ENCODE data around the gene CRK. TPM values are rescaled to one million over a fixed set of nuclear protein-coding genes. Genes with fewer than 3 reads are reported as not detected.
"Not testable (repeated sequence)": the region's sequence is repeated elsewhere in the genome, so short reads cannot be mapped to it uniquely, and the experiment has no call there.

Gene CRK
- total RNA-seq, 1 donor from 2014 or later = 83.5 TPM

DNA sequence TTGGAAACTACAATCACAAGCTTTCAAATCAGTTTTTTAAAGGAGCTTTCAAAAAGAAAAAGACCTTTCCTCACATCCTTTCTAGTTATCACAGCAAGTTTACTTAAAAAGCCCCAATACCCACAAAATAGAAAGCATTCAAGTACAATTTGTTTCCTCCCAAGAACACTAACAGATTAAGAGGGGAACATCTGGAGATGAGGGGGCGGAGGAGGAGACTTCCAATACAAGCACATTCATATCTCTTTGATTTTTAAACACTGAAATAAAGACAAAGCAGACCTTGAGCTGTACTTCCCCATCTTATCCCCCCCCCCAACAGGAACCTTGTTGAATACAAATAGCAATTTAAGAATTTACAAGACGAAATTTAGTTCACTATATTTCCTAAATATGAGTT, 58.0 kb downstream of the CRK start:
- Histone ChIP-seq H3K36me3 (ENCODE audit: insufficient read depth, low read length) (no peaks in the 10 kb centered on the region), H2AFZ (ENCODE audit: low read depth, low read length) (no peak overlapping the region), H3K79me2 (ENCODE audit: insufficient read depth, low read length) (peaks cover 70% of the 10 kb centered on the region), H3K9me3 (ENCODE audit: insufficient read depth, low read depth, low read length) (no peaks in the 10 kb centered on the region), H3K27me3 (ENCODE audit: insufficient read depth, low read length) (no peaks in the 10 kb centered on the region), H3K4me1 (ENCODE audit: insufficient read depth, low read length) (peaks cover 19% of the 10 kb centered on the region), H4K20me1 (ENCODE audit: insufficient read depth, low read length) (peaks cover 65% of the 10 kb centered on the region), H3K4me2 (ENCODE audit: low read length) (peak overlapping the region; percentile 94), H3K27ac (ENCODE audit: low read depth, low read length) (peak overlapping the region; percentile 100), H3K4me3 (ENCODE audit: insufficient read depth, low read depth, low read length) (peak overlapping the region; percentile 100), H3K9ac (ENCODE audit: low read length) (peak overlapping the region; percentile 100)
- Mint-ChIP-seq H3K27me3 (ENCODE audit: low read depth, unreplicated experiment) (no peaks in the 10 kb centered on the region), H3K36me3 (ENCODE audit: low read depth, unreplicated experiment) (peaks cover 2% of the 10 kb centered on the region), H3K9me3 (ENCODE audit: unreplicated experiment) (no peaks in the 10 kb centered on the region), H3K4me3 (ENCODE audit: unreplicated experiment) (peak overlapping the region; percentile 98), H3K27ac (ENCODE audit: unreplicated experiment) (peak overlapping the region; percentile 98), H3K4me1 (ENCODE audit: low read depth, unreplicated experiment) (peaks cover 25% of the 10 kb centered on the region)
- DNase-seq (ENCODE audit: low read depth) (peak; percentile 30), FAIRE-seq (no peak)
- TF ChIP-seq, protein P1, sequence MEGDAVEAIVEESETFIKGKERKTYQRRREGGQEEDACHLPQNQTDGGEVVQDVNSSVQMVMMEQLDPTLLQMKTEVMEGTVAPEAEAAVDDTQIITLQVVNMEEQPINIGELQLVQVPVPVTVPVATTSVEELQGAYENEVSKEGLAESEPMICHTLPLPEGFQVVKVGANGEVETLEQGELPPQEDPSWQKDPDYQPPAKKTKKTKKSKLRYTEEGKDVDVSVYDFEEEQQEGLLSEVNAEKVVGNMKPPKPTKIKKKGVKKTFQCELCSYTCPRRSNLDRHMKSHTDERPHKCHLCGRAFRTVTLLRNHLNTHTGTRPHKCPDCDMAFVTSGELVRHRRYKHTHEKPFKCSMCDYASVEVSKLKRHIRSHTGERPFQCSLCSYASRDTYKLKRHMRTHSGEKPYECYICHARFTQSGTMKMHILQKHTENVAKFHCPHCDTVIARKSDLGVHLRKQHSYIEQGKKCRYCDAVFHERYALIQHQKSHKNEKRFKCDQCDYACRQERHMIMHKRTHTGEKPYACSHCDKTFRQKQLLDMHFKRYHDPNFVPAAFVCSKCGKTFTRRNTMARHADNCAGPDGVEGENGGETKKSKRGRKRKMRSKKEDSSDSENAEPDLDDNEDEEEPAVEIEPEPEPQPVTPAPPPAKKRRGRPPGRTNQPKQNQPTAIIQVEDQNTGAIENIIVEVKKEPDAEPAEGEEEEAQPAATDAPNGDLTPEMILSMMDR (IDR thresholded peaks at IDR 0.05; ENCODE audit: insufficient read depth, low read depth, low read length) = no peak
- TF ChIP-seq EZH2 (IDR thresholded peaks at IDR 0.05; ENCODE audit: insufficient read depth, low read length) = no peak

DNA sequence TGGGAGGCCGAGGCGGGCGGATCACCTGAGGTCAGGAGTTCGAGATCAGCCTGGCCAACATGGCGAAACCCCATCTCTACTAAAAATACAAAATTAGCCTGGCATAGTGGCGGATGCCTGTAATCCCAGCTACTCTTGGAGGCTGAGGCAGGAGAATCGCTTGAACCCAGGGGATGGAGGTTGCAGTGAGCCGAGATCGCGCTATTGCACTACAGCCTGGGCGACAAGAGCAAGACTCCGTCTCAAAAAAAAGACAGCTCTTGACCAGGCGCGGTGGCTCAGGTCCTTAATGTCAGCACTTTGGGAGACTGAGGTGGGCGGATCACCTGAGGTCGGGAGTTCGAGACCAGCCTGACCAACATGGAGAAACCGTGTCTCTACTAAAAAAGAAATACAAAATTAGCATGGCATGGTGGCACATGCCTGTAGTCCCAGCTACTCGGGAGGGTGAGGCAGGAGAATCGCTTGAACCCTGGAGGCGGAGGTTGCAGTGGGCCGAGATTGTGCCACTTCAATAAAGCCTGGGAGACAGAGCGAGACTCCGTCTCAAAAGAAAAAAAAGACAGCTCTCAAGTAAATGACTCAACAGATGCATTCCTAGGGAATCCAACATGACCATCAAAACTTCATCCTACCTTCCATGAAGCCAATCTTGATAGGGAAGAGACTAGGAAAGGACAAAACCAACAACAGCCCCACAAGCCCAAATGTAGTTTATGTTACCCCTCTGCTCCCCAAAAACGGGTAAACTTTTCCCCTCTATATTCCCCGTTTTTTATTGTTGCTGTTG, 60.0 kb downstream of the CRK start:
- Mint-ChIP-seq H3K4me1 (ENCODE audit: low read depth, unreplicated experiment) (peaks cover 35% of the 10 kb centered on the region), H3K27ac (ENCODE audit: unreplicated experiment) (peak overlapping the region; percentile 27), H3K4me3 (ENCODE audit: unreplicated experiment) (peak overlapping the region; percentile 47)
- not testable (repeated sequence) for H3K27me3 ChIP-seq (ENCODE audit: insufficient read depth, low read length); FAIRE-seq; H3K27me3 Mint-ChIP-seq (ENCODE audit: low read depth, unreplicated experiment); H3K27ac ChIP-seq (ENCODE audit: low read depth, low read length); H3K36me3 ChIP-seq (ENCODE audit: insufficient read depth, low read length); H3K36me3 Mint-ChIP-seq (ENCODE audit: low read depth, unreplicated experiment); H3K9me3 Mint-ChIP-seq (ENCODE audit: unreplicated experiment); DNase-seq (ENCODE audit: low read depth); H3K9me3 ChIP-seq (ENCODE audit: insufficient read depth, low read depth, low read length); H3K4me3 ChIP-seq (ENCODE audit: insufficient read depth, low read depth, low read length); H2AFZ ChIP-seq (ENCODE audit: low read depth, low read length); H3K9ac ChIP-seq (ENCODE audit: low read length)
- peaks cover 89% of the 10 kb centered on the region for H3K79me2 ChIP-seq (ENCODE audit: insufficient read depth, low read length)
- H3K4me1 ChIP-seq (ENCODE audit: insufficient read depth, low read length) = peaks cover 34% of the 10 kb centered on the region
- H4K20me1 ChIP-seq (ENCODE audit: insufficient read depth, low read length) = peaks cover 84% of the 10 kb centered on the region
- H3K4me2 ChIP-seq (ENCODE audit: low read length) = peak overlapping the region; percentile 94

DNA sequence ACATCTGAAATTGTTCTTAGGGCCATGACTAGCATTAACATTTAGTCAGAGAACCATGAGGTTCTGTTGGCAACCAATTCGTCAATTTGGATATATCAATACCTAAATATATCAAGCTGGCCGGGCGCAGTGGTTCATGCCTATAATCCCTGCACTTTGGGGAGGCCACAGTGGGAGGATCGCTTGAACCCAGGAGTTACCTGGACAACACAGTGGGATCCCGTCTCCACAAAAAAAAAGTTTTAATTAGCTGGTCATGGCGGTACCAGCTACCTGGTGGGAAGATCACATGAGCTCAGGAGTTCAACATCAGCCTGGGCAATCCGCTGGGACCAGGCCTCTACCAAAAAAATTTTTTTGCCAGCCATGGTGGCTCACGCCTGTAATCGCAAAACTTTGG, 64.5 kb downstream of the CRK start:
- peaks cover 100% of the 10 kb centered on the region for H3K79me2 ChIP-seq (ENCODE audit: insufficient read depth, low read length)
- H3K27me3 Mint-ChIP-seq (ENCODE audit: low read depth, unreplicated experiment) = no peaks in the 10 kb centered on the region
- H3K36me3 Mint-ChIP-seq (ENCODE audit: low read depth, unreplicated experiment) = peaks cover 3% of the 10 kb centered on the region
- H3K4me1 ChIP-seq (ENCODE audit: insufficient read depth, low read length) = peaks cover 30% of the 10 kb centered on the region
- H3K9ac ChIP-seq (ENCODE audit: low read length) = no peak overlapping the region
- H3K4me1 Mint-ChIP-seq (ENCODE audit: low read depth, unreplicated experiment) = peaks cover 43% of the 10 kb centered on the region
- no peaks in the 10 kb centered on the region for H3K27me3 ChIP-seq (ENCODE audit: insufficient read depth, low read length)
- H3K4me3 Mint-ChIP-seq (ENCODE audit: unreplicated experiment) = no peak overlapping the region
- peak overlapping the region; percentile 27 for H3K27ac Mint-ChIP-seq (ENCODE audit: unreplicated experiment)
- peaks cover 98% of the 10 kb centered on the region for H4K20me1 ChIP-seq (ENCODE audit: insufficient read depth, low read length)
- no peak overlapping the region for H3K4me3 ChIP-seq (ENCODE audit: insufficient read depth, low read depth, low read length)
- no peaks in the 10 kb centered on the region for H3K36me3 ChIP-seq (ENCODE audit: insufficient read depth, low read length)
- no peaks in the 10 kb centered on the region for H3K9me3 ChIP-seq (ENCODE audit: insufficient read depth, low read depth, low read length)
- peak overlapping the region; percentile 31 for H3K4me2 ChIP-seq (ENCODE audit: low read length)
- H2AFZ ChIP-seq (ENCODE audit: low read depth, low read length) = no peak overlapping the region
- DNase-seq (ENCODE audit: low read depth) = no peak
- TF ChIP-seq EZH2 (IDR thresholded peaks at IDR 0.05; ENCODE audit: insufficient read depth, low read length) = no peak
- TF ChIP-seq, protein P1 (IDR thresholded peaks at IDR 0.05; ENCODE audit: insufficient read depth, low read depth, low read length) = no peak
- H3K9me3 Mint-ChIP-seq (ENCODE audit: unreplicated experiment) = no peaks in the 10 kb centered on the region
- H3K27ac ChIP-seq (ENCODE audit: low read depth, low read length) = no peak overlapping the region
- no peak for FAIRE-seq

Measured in astrocyte (in vitro differentiated cells and primary cell).